Calu3 (cell line): Measurements from ENCODE around the gene H6PD. TPM values are rescaled to one million over a fixed set of nuclear protein-coding genes. Genes with fewer than 3 reads are reported as not detected.

Experiments used
- BruUV-seq: library from RNA; stranded (reverse); fragments of 400-500 nt; replicated peaks from 2 replicates; lab custom pipeline; 2021; lab: Mats Ljungman, UMichigan
- CTCF ChIA-PET: fragments of 300-600 bp; sonication (Branson Sonifier 250); formaldehyde crosslinking; loops from one replicate; lab custom pipeline; 2022; ENCODE audit warnings: antibody characterized with exemption; lab: Charles Lee
- DNase-seq: peaks from one replicate; pipeline ENCODE4 v3.0.0; 2022
- H3K27ac Mint-ChIP-seq: one replicate; pipeline ENCODE4 v1.8.0; 2022; ENCODE audit warnings: mixed read lengths; ENCODE audit not compliant: unreplicated experiment
- H3K27me3 Mint-ChIP-seq: one replicate; pipeline ENCODE4 v1.8.0; 2022; ENCODE audit warnings: mixed read lengths; ENCODE audit not compliant: unreplicated experiment
- H3K36me3 Mint-ChIP-seq: one replicate; pipeline ENCODE4 v1.8.0; 2022; ENCODE audit warnings: mild to moderate bottlenecking, moderate library complexity, mixed read lengths; ENCODE audit not compliant: insufficient read depth, unreplicated experiment
- H3K4me1 Mint-ChIP-seq: one replicate; pipeline ENCODE4 v1.8.0; 2022; ENCODE audit warnings: mild to moderate bottlenecking, low read depth, mixed read lengths; ENCODE audit not compliant: unreplicated experiment
- H3K4me3 Mint-ChIP-seq: one replicate; pipeline ENCODE4 v1.8.0; 2022; ENCODE audit warnings: mild to moderate bottlenecking, low read depth, moderate library complexity, mixed read lengths; ENCODE audit not compliant: unreplicated experiment
- H3K9me3 Mint-ChIP-seq: one replicate; pipeline ENCODE4 v1.8.0; 2022; ENCODE audit warnings: low read depth, mixed read lengths; ENCODE audit not compliant: unreplicated experiment
- intact Hi-C: fragments of 100-400 bp; cut with micrococcal nuclease; formaldehyde crosslinking; loops from one replicate; pipeline ENCODE4 v1.10.0; 2022; ENCODE audit not compliant: unreplicated experiment
- total RNA-seq: library from RNA; stranded (reverse); gene quantifications from 2 replicates; pipeline ENCODE4 v1.2.3, GENCODE V29; 2022
- TF ChIP-seq, protein P1 (sequence below): fragments of 200-600 bp; IDR thresholded peaks from one replicate; pipeline ENCODE4 v1.8.0; 2022; ENCODE audit warnings: antibody characterized with exemption; ENCODE audit not compliant: unreplicated experiment

H6PD gene
- total RNA-seq, 1 experiment from 2014 or later: 18.0 TPM

DNA sequence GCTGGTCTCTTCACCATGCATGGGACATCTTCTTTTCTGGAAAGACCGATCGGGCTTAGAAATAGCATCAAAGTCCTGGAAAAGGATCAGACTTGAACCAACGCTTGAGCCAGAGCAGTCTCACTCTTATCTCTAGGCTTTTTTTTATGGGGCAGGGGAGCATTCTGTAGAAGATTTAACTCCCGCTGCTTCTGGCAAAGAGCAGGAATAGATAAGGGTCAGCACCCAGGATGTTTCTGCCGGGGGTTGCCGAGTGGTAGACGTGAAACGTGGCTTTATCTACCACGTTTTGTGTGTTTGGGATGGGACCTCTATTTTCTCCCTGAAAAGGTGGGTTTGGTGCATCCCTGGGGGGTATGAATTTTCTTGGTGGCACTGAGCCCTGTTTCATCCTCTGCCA lies 76.9 kb downstream of the H6PD start:
- BruUV-seq: no TSS peak
- no peak overlapping the region for H3K4me3 Mint-ChIP-seq
- H3K27me3 Mint-ChIP-seq: no peaks in the 10 kb centered on the region
- intact Hi-C loops: no loop called here
- H3K36me3 Mint-ChIP-seq: no peaks in the 10 kb centered on the region
- DNase-seq: no peak
- TF ChIP-seq, protein P1, sequence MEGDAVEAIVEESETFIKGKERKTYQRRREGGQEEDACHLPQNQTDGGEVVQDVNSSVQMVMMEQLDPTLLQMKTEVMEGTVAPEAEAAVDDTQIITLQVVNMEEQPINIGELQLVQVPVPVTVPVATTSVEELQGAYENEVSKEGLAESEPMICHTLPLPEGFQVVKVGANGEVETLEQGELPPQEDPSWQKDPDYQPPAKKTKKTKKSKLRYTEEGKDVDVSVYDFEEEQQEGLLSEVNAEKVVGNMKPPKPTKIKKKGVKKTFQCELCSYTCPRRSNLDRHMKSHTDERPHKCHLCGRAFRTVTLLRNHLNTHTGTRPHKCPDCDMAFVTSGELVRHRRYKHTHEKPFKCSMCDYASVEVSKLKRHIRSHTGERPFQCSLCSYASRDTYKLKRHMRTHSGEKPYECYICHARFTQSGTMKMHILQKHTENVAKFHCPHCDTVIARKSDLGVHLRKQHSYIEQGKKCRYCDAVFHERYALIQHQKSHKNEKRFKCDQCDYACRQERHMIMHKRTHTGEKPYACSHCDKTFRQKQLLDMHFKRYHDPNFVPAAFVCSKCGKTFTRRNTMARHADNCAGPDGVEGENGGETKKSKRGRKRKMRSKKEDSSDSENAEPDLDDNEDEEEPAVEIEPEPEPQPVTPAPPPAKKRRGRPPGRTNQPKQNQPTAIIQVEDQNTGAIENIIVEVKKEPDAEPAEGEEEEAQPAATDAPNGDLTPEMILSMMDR: no peak
- H3K27ac Mint-ChIP-seq: no peak overlapping the region
- CTCF ChIA-PET: no interaction called here
- H3K9me3 Mint-ChIP-seq: no peaks in the 10 kb centered on the region
- H3K4me1 Mint-ChIP-seq: no peaks in the 10 kb centered on the region

DNA sequence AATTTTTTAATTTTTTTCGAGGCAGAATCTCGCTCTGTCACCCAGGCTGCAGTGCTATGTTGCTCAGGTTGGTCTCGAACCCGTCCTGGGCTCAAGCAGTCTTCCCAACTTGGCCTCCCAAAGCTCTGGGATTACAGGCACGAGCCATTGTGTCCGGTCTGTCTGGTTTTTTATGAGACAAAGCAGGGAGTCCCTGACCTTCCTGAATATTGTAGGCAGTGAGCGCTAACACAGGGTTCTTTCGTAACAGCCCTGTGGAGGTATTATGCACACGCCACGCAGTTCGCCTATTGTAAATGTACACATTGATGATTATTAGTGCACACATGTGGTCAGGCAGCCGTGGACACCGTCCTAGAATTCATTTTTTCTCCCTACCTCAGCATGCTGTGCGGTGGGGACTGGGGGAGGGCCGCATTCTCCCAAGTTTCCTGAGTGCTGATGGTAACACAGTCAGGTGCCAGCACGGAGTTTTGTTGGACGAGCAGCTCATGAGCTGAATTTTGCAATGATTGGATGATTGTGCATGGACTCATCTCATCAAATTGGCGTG lies 77.7 kb downstream of the H6PD start:
- CTCF ChIA-PET: no interaction called here
- BruUV-seq: no TSS peak

DNA sequence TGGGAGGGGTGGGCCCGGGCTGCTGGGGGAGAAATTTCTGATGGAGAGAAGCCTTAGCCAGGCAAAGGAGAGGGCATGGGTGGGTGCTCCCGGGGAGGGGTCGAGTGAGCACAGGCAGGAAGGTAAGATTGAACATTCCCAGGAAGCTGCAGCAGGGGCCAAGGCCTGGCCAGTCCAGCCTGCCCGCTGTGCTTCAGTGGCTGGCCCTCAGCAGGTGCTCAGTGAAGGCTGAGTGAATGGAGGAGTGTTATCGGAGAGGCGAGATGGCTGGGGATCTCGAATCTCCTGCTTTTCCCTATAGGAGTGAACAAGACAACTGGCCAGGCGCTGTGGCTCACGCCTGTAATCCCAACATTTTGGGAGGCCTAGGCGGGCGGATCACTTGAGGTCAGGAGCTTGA lies 79.0 kb downstream of the H6PD start:
- BruUV-seq: no TSS peak
- TF ChIP-seq, protein P1: no peak

More for the DNA sequence above, 77.7 kb downstream of the H6PD start:
- intact Hi-C loops: no loop called here
- Mint-ChIP-seq H3K9me3 (no peaks in the 10 kb centered on the region), H3K4me1 (no peaks in the 10 kb centered on the region), H3K36me3 (no peaks in the 10 kb centered on the region), H3K4me3 (no peak overlapping the region), H3K27ac (no peak overlapping the region), H3K27me3 (no peaks in the 10 kb centered on the region)
- no peak for DNase-seq
- TF ChIP-seq, protein P1: no peak

DNA sequence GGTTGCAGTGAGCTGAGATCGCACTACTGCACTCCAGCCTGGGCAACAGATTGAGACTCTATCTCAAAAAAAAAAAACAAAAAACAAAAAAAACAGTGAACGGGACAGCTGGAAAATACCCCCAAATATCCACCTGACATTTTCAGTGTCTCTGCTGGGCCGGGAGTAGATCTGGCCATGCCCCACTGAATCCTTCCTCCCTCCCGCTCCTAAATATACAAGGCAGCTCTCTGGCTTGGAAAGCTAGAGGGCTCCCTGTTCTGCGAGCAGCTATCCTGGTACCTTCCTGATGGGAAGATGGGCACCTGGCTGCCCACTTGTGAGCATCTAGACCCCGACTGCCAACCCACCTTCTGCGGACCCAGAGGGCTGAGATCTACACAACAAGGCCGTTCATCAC lies 79.5 kb downstream of the H6PD start:
- H3K4me3 Mint-ChIP-seq: no peak overlapping the region
- H3K4me1 Mint-ChIP-seq: no peaks in the 10 kb centered on the region
- TF ChIP-seq, protein P1: no peak
- no peaks in the 10 kb centered on the region for H3K27me3 Mint-ChIP-seq
- H3K27ac Mint-ChIP-seq: no peak overlapping the region
- no peaks in the 10 kb centered on the region for H3K36me3 Mint-ChIP-seq
- CTCF ChIA-PET: no interaction called here
- no peak for DNase-seq
- H3K9me3 Mint-ChIP-seq: no peaks in the 10 kb centered on the region
- intact Hi-C loops: no loop called here
- no TSS peak for BruUV-seq

More for the DNA sequence above, 79.0 kb downstream of the H6PD start:
- Mint-ChIP-seq H3K4me1 (no peaks in the 10 kb centered on the region), H3K4me3 (no peak overlapping the region), H3K27me3 (no peaks in the 10 kb centered on the region), H3K27ac (no peak overlapping the region), H3K36me3 (no peaks in the 10 kb centered on the region), H3K9me3 (no peaks in the 10 kb centered on the region)
- intact Hi-C loops: no loop called here
- CTCF ChIA-PET: interaction anchor here (0.6 kb wide), 1 partner anchor 180 kb away, joined by 3 read pairs; no protein-coding TSS in a partner anchor
- no peak for DNase-seq
